Measurements from ENCODE around the gene TBCCD1.

- TF ChIP-seq CTCF (IDR thresholded peaks at IDR 0.05; ENCODE audit: extremely low read depth in 1 of 2, insufficient read depth in 1 of 2, low read depth in 1 of 2, low read length in 2 of 2) (no peak), POLR2AphosphoS5 (IDR thresholded peaks at IDR 0.05; ENCODE audit: insufficient read depth, low read depth, low read length) (no peak)
Measured at GRCh38 chr3:186511245-186511644, 55.9 kb downstream of the TBCCD1 start.
